ENCODE results near the gene DCTN5.
"Not testable (repeated sequence)": the region's sequence is repeated elsewhere in the genome, so short reads cannot be mapped to it uniquely, and the experiment has no call there.

DCTN5 gene

DNA sequence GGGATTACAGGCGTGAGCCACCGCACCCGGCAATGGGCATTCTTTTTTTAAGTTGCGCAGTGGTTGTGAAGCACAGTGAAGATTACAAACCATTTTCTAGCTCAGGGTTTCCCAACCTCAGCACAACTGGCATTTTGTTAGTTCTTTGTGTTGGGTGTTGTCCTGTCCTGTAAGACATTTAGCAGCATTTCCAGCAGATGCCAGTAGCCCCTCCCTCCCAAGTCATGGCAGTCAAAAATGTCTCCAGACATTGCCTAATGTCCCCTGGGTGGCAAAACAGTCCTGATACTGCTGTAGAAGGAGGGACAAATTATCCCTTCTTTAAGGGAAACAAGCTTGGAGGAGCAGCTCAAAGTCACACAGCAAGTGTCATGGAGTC, 53.0 kb downstream of the DCTN5 start:
- DNase-seq (ENCODE audit: low read depth): no peak

DNA sequence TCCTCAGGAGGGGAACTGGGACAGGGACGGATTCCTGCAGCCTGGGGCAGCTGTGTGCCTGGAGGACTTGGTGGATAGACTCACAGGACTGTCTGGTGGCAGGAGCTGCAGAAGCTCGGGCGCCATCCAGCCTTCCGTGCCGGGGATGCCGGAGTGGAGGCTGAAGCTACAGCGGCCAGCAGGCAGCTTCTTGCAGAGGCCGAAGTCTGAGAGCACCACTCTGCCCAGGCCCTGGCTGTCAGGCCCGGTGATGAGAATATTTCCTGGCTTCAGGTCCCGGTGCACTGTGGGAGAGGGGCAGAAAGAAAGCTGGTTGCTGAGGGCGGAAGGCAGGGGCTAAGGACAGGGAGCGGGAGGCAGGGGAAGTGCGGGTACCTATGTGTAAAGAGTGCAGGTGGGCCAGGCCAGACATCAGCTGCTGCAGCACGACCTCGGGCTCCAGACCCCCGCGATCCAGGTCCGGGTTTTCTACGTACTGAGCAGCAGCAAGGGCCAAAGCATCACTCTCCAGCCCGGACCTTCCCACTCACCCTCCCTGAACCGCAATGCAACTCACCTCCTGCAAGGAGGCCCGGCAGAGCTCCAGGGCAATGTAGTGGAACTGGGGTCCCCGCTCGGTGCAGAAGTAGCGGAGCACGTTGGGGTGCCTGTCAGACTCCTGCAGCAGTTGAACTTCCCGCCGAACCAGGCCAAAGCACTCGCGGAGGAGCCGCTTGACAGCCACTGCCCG, 53.5 kb downstream of the DCTN5 start:
- no peak for DNase-seq (ENCODE audit: low read depth)

DNA sequence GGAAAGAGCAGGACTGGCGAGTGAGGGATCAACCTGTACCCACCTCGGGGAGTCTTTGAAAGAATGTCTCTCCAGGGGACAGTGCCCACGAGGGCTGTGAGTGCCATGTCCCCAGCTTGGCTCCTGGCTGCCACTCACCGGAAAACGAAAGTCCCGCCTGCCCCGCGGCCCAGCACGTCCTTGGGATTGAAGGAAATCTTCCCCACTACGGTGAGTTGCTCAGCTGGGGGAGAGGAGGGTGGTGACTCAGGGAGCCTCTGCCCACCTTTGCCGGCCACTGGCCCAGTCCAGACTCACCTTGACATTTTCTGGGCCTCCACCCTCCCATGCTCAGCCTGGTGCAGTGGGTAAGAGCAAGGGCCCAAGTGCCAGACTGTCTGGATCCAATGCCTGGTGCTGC, 54.5 kb downstream of the DCTN5 start:
- no peak for DNase-seq (ENCODE audit: low read depth)

DNA sequence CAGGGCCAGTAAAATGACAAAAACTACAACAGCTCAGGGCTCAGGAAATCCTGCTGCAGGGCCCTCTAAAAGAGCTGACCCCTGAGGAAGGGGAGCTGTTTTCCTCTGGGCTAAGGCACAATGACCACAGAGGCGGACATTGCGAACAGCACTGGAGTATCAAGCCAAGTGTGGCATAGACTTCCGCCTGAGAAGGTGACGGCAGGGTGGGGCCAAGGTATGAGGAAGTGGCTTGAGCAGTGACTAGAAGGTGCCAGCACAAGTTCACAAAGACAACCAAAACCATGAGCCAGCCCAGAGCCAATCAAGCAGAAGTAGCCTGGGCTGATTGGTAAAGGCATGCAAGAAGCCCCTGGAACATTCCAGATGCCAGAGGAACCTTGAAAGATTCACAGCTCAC, 57.8 kb downstream of the DCTN5 start:
- DNase-seq (ENCODE audit: low read depth): no peak

DNA sequence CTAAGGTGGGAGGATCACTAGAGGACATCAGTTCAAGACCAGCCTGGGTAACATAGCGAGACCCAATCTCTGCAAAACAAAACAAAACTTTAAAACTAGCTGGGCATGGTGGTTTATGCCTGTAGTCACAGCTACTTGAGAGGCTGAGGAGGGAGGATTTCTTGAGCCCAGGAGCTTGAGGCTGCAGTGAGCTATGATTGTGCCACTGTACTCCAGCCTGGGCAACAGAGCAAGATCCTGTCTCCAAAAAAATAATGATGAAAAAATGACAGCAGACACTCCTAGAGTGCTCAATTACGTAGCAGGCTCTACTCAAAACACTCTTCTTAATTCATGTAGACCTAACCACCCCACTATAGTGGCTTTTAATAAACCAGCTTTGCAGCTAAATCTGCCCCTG, 58.8 kb downstream of the DCTN5 start:
- no peak for DNase-seq (ENCODE audit: low read depth)

DNA sequence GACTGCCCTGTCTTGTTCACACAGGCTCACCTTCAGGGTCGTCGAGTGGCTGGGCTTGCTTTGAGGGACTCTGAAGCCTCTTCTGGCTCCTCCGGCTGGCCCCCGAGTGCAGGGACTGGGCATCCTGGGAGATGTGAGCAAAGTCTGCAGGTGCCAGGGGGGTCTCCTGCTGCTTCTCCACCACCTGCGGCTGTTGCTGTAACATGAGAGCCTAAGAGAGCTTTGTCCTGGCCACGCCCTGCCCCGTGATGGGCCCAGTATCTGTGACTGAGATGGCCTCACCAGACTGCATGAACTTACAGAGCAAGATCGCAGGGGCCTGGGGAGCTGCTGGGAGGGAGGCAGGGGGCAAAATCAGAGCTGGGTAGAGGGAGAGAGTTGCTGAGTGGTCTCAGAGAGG, 59.2 kb downstream of the DCTN5 start:
- DNase-seq (ENCODE audit: low read depth): no peak

DNA sequence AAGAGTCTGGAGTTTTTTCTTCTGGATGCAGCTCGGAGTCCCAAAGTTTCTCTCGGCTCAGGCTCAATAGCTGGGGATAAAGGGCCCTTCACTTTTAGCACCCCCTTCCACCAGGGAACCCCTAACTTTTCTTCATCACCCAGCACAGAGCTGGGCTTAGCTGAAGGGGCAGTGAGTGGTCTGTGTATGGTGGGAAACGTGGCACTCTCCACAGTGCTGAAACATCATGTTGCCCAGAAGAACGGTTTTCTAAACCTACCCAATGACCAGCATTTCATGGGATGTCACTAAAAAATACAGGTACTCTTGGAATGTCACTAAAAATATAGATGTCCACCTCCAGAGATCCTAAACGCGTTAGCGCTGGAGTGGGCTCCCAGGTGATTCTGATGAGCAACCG, 59.8 kb downstream of the DCTN5 start:
- DNase-seq (ENCODE audit: low read depth): no peak

DNA sequence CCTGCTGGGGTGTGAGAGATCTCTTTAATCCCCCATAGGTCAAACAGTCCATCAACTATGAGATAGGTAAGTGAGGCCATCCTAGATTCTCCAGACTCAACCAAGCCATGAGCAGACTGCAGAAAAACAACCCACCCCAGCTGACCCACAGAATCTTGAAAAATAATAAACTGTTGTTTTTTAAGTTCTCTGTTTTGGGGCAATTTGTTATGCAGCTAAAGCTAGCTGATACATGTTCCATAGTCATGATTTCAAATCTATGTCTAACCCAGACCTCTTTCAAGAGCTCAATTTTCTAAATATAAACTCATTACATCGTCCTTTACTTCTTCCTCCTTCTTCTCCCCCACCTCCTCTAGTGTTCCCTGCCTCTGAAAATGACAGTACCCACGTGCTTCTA, 61.7 kb downstream of the DCTN5 start:
- DNase-seq (ENCODE audit: low read depth): no peak

DNA sequence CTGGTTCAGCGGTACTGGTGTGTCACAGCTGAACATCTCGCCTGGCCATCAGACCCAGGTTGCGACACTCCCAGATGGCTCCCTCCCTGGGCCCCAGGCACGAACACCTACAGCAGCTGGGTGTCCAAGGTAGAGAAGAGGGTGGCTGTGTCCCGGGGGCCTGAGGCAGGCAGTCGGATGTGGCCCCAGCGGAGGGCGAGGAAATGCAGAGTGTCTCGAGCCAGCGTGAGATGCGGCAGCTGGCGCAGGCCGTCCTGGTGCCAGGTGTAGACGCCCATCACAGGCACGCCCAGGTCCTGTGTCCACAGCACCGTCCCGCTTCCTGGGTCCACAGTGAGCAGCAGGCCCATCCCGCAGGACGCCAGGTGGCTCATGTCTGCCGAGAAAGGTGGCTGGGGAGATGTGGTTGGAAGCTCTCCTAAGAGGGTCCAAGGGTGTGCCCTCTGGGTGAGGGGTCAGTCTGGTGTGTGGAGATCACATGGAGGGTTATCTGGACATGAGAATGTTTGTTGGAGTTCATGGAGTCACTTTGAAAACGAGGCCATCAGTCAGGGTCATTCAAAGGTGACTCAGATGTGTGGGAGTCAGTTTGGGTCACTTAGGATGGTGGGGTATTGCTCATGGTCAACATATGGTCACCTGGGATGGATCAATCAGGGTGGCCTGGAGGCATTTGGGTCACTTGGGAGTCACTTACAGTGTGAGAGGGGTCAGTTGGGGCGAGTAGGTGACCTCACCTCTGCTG, 63.7 kb downstream of the DCTN5 start:
- no peak for DNase-seq (ENCODE audit: low read depth)

DNA sequence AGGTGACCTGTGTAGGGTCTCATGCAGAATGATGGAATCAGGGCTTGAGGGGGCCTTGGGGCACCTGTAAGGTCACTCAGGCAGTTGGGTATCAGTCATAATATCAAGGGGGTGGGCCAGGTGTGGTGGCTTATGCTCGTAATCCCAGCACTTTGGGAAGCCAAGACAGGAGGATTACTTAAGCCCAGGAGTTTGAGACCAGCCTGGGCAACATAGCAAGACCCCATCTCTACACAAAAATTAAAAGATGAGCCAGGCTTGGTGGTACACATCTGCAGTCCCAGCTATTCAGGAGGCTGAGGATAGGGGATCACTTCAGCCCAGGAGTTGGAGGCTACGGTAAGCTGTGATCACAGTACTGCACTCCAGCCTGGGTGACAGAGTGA, 64.2 kb downstream of the DCTN5 start:
- no peak for DNase-seq (ENCODE audit: low read depth)

DNA sequence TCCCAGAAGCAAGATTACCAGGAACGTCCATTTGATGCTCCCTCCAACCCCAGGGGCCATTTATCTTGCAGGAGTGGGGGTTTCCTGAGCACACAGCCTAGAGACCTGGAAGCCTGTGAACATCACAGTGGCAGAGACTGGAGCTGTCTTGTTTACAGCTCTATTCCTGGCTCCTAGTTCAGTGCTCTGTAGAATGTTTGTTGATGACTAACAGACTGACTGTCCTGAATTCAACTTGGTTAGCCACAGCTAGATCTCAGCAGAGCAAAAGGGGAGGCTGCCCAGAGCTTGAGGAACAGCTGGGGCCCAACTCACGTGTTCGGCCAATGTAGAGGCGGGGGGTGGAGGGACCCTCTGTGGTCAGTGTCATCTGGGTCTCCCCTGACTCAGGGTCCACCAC, 65.2 kb downstream of the DCTN5 start:
- no peak for DNase-seq (ENCODE audit: low read depth)

DNA sequence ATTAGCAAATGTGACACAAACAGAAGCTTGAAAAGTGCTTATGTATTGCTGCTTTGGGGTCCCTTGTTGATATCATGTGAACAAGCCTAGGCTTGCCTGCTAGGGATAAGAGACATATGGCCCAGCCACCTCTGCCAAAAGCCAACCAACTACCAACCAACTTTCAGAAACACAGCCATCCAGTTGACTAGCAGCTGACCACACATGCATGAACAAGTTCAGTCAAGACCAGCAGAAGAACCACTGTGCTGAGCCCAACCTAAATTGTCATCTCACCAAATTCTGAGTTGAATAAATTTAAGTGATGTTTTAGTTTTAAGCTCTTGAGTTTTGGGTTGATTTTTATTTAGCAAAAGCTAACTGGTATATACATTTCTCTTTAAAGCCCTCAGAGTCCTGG, 68.3 kb downstream of the DCTN5 start:
- DNase-seq (ENCODE audit: low read depth): no peak

DNA sequence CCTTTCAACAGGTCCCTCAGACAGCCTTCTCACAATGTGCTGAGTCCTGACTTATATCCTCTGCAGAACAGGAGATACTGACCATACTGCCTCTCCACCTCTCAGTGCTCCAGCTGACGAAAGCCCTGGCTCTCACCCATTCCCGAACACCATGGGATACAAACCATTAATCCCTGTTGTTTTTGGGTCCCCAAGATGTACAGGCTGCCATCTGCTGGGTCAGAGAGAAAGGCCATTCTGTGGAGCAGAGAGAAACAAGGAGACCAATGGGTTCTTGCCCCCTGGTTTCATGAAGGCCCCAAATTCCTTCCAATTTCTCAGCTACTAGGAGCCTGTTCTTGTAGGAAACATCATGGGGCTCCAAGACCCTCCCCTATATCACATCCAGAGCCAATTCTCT, 68.7 kb downstream of the DCTN5 start:
- DNase-seq (ENCODE audit: low read depth): no peak

DNA sequence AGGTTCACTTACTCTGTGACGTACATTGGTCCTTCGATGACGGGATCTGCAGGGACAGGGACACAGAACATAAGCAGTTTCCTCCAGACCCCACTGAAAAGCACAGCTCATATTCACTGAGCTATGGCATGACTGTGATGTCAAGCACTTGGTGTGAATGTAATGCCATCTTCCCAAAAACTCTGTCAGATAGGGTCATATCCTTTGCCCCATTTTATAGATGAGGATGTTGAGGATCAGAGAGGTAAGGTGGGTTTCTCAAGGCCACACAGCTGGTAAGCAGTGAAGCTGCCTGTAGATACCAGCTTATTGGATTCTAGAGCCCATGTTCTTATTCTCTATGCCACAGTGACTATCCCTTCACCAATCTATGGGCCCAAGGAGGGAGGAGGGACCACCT, 69.2 kb downstream of the DCTN5 start:
- DNase-seq (ENCODE audit: low read depth): no peak

DNA sequence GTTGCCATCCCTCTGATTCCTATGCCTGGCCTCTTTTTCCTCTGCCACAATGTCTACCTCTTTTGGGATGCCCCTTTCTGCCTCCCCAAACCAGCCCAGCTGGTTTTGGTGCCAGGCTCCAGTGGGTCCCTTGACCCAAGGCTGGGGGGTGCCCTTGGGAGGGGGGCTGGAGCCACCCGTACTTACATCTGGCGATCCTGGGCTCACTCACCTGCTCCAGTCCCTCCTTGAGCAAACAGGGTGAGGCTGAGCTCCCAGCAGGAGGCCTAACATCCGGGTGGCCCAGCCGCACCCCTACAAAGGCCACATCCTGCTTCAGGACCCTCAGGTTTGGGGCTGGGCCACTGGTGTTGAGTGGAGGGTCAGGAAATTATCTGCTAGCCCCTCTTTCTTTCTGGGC, 70.5 kb downstream of the DCTN5 start:
- no peak for DNase-seq (ENCODE audit: low read depth)

DNA sequence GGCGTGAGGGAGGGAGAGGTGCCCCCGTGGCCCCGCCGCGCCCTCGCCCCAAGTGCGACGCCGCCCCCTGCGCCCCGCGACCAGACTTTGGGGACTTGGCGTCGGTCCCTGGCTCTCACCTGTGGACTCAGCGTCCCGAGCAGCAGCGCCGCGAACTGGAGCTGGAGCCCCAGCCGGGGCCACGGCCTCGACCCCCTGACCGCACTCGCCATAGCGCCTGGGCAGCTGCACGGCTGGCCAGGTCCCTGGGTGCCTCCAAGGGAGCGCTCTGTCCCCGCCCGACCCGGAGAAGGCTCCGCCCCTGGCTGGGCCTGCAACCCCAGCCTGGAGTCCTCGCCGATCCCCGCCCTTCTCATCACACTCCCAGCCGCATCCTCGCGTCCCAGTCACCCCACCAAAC, 71.7 kb downstream of the DCTN5 start, which contains the start of gene ERN2:
Gene ERN2 (minus strand): TSS at position 247 of the 400 bp plus-strand sequence. CDS start 35 bp downstream, at position 212.
- DNase-seq (ENCODE audit: low read depth): no peak

DNA sequence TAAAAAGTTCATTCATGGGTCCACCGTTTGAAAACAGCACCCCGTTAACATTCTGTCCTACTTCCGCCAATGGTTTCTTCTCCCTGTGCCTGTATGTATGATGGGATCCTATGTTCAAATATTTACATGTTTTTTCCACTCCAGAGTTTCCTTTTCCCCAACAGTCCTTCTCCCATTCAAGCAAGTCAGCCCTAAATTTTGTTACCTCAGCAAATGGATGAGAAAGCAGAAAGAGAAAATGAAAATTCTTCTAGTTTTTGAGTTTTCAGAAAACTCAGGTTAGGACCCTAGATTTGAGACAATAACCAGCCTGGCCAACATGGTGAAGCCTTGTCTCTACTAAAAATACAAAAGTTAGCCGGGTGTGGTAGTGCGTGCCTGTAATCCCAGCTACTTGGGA, 75.2 kb downstream of the DCTN5 start:
- no peak for DNase-seq (ENCODE audit: low read depth)

DNA sequence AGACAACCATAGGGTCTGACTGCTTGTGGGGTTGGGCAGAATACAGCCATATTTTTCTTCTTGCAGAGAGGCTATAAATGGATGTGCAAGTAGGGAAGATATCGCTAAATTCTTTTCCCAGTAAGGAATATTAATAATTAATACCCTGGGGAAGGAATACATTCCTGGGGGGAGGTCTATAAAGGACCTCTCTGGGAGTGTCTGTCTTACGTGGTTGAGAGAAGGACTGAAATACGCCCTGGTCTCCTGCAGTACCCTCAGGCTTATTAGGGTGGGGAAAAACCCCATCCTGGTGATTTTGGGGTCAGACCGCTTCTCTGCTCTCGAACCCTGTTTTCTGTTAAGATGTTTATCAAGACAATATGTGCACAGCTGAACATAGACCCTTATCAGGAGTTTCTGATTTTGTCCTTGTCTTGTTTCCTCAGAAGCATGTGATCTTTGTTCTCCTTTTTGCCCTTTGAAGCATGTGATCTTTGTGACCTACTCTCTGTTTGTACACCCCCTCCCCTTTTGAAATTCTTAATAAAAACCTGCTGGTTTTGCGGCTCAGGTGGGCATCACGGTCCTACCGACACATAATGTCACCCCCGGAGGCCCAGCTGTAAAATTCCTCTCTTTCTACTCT, 81.5 kb downstream of the DCTN5 start:
- not testable (repeated sequence) for DNase-seq (ENCODE audit: low read depth)

DNA sequence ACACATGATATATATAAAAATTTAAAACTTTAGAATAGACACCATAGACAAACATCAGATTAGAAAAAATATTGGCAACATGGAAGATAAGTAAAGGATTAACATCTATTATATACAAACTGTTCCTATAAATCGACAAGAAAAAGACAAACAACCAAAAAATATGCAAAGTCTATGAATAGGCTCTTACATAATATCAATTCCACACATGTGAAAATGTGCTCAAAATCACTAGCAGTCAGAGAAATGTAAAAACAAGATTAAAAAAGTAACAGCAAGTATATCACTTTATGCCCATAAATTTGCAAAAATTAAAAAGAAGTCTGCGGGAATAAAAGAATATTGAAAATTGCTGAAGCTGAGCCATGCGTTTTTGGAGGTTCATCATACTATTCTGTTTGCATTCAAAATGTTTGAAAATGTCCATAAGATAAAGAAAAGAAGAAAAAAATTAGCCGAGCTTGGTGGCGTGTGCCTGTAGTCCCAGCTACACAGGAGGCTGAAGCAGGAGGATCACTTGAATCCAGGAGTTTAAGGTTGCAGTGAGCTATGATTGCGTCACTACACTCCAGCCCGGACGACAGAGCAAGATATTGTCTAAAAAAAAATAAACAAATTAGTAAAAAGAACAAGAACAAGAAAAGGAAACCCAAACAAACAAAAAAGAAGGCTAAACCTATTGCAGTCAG, 83.0 kb downstream of the DCTN5 start:
- DNase-seq (ENCODE audit: low read depth): no peak

DNA sequence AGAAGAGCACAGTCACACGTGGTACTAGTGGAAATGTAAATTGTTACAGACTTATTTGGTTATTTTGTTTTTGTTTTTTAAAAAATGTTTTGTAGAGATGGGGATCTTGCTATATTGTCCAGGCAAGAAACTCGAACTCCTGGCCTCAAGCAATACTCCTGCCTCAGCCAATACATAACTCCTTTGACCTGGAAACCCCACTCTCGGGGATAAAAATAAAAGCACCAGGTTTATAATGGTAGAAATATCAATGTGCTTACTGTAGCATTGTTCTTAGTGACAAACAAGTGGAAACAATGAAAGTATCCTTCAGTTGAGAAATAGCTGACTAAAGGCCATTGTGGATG, 83.5 kb downstream of the DCTN5 start:
- DNase-seq (ENCODE audit: low read depth): no peak

DNA sequence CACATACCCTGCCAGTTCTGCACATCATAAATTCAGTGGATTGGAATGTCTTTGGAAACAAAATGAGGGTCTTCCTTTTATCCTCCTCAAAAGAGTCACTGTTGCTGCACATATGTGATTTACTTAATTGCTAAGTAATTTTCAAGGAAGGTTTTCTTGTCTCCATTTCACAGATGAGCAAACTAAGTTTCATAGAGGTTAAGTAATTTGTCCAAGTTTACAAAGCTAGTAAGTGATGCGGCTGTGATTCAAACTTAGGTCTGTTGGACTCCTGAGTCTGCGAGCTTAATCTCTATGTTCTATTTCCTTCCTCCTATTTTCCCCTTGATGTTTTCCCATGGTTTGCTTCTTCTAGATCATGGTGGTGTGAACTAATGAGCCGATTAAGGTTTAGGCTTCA, 85.4 kb downstream of the DCTN5 start:
- DNase-seq (ENCODE audit: low read depth): no peak
